Breast epithelium (tissue), 3 donors: ENCODE measurements around the gene ZFPL1.

Source experiments
- CTCF ChIP-seq, 3 donors: fragments of 450-650 bp; IDR thresholded peaks; one replicate each; pipeline ENCODE4 v1.5.1; 2016 to 2017; ENCODE audit warnings: antibody characterized with exemption in 3 of 3, mild to moderate bottlenecking in 3 of 3, moderate library complexity in 3 of 3
- POLR2A ChIP-seq: fragments of 450-650 bp; IDR thresholded peaks from one replicate; pipeline ENCODE4 v1.6.1; 2016; ENCODE audit warnings: antibody characterized with exemption, mild to moderate bottlenecking, moderate library complexity

DNA sequence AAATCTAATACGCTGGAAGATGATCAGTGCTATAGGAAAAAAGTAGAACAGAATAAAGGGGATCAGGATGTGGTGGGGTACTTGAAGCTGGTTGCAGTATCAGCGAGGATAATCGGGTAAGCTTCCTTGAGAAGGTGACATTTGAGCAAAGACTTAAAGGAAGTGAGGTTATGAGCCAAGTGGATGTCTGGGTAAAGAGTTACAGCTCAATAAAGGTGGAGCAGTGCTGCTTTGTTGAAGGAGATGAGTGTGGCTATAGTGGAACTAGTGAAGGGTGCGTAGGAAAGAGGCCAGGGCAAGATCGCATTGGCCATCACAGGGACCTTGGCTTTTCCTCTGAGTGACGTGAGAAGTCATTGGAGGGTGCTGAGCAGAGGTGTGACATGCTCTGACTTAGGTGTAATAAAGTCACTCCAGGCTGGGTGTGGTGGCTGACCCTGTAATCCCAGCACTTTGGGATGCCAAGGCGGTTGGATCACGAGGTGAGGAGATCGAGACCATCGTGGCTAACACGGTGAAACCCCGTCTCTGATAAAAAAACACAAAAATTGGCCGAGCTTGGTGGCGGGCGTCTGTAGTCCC is 52.6 kb downstream of the ZFPL1 start:
- TF ChIP-seq CTCF (IDR thresholded peaks at IDR 0.05) (no peak), POLR2A (no peak)
